Adrenal gland (tissue), 12 donors: ENCODE measurements around the gene CMTM3. TPM values are rescaled to one million over a fixed set of nuclear protein-coding genes. Genes with fewer than 3 reads are reported as not detected.
A peak's percentile ranks its signal among the peaks of the same experiment; 100 is the strongest.
"Not testable (repeated sequence)": the region's sequence is repeated elsewhere in the genome, so short reads cannot be mapped to it uniquely, and the experiment has no call there.

Experiments used
- DNase-seq, 7 donors: peaks; one replicate each; pipeline ENCODE4 v3.0.0-alpha.2; 2019 to 2020
- H3K27ac ChIP-seq, 5 donors: fragments of 200-600 bp; sonication (generic) in 4 of 5; 1 replicate in 3 of 5; 2 replicates in 2 of 5; pipeline versions ENCODE4 v1.5.1 to v1.8.0; 2016 to 2020; ENCODE audit warnings: mild to moderate bottlenecking in 1 of 5
- H3K27me3 ChIP-seq: fragments of 200-600 bp; 2 replicates; pipeline ENCODE4 v1.8.0; 2021
- H3K36me3 ChIP-seq, 2 donors: fragments of 200-600 bp; replicated peaks in 1 of 2; 1 replicate in 1 of 2; 2 replicates in 1 of 2; pipeline versions ENCODE4 v1.5.1 to v1.8.0; 2018 to 2022
- H3K4me1 ChIP-seq, 2 donors: fragments of 200-600 bp; replicated peaks in 1 of 2; 1 replicate in 1 of 2; 2 replicates in 1 of 2; pipeline versions ENCODE4 v1.5.1 to v1.8.0; 2018 to 2021
- H3K4me3 ChIP-seq, 4 donors: fragments of 200-600 bp; sonication (generic) in 3 of 4; one replicate each; pipeline ENCODE4 v1.5.1; 2016 to 2018
- H3K9me3 ChIP-seq, 3 donors: fragments of 200-600 bp; sonication (generic) in 1 of 3; replicated peaks in 1 of 3; 1 replicate in 2 of 3; 2 replicates in 1 of 3; pipeline versions ENCODE4 v1.5.1 to v1.8.0; 2016 to 2021
- CTCF ChIP-seq, 6 experiments: fragments of 450-650 bp in 4 of 6; fragments of 200-600 bp in 2 of 6; sonication (generic) in 1 of 6; IDR thresholded peaks; 1 replicate in 5 of 6; 2 replicates in 1 of 6; pipeline versions ENCODE4 v1.5.1 to v1.8.0; 2016 to 2021; ENCODE audit warnings: antibody characterized with exemption in 6 of 6, mild to moderate bottlenecking in 2 of 6, moderate library complexity in 1 of 6
- POLR2A ChIP-seq, 2 donors: fragments of 450-650 bp; IDR thresholded peaks; one replicate each; pipeline ENCODE4 v1.6.1; 2017; ENCODE audit warnings: antibody characterized with exemption in 2 of 2, mild to moderate bottlenecking in 2 of 2, moderate library complexity in 1 of 2
- WGBS, 4 donors: extraction: QIAGEN DNeasy Blood & Tissue Kit in 2 of 4; methylation state at CpG; one replicate each; pipeline versions ENCODE4 v1.1.5 to v1.1.7; 2013 to 2017; 5-methylcytosine and 5-hydroxymethylcytosine counted together
- intact Hi-C, 2 donors: fragments of 100-400 bp; cut with DNase I; formaldehyde crosslinking; loops; one replicate each; pipeline versions ENCODE4 v1.14.1 to v1.15.0; 2022 to 2023
- polyA plus RNA-seq, 3 donors: library from polyadenylated mRNA; stranded (reverse); fragments of 200-250 nt in 2 of 3; fragments of 350-450 nt in 1 of 3; fragmentation: Illumina TruSeq in 1 of 3; extraction: RNeasy Lipid Tissue Mini Kit (QIAGEN cat#74804) in 1 of 3; gene quantifications; one replicate each; pipeline ENCODE4 v1.2.3, GENCODE V29; 2013 to 2014
- total RNA-seq, 9 donors: library from RNA; depleted of rRNA in 4 of 9; stranded (reverse); fragments of >200 nt in 4 of 9; fragments of 120-200 nt in 1 of 9; fragmentation: NEBNext Ultra II Directional in 1 of 9; extraction: Animal tissue kit (Norgen Biotek cat#: 25700) in 1 of 9; gene quantifications; one replicate each; pipeline versions ENCODE4 v1.1.0 to v1.2.4, GENCODE V29; 2013 to 2023
- donor health status: healthy with polysubstance abuse.
- donor health status: Bipolar disorder and iron deficiency.
- donor health status: DM: yes; HTN: yes; CAD: no.
- donor health status: DM: no; HTN: no; CAD: no.
- donor health status: DM: no; HTN: no; CAD: no.
- donor health status: DM: yes; HTN: yes; CAD: no.

The CMTM3 gene
- total and polyA plus RNA-seq, 12 donors: 6.4 to 31.8 (median 24.6) TPM

GRCh38 chr16:66658143-66658859 lies 53.8 kb downstream of the CMTM3 start:
- Histone ChIP-seq H3K9me3 (no peaks in the 10 kb centered on the region), H3K27me3 (no peaks in the 10 kb centered on the region), H3K4me3 (no peak overlapping the region), H3K4me1 (peaks cover 0 to 30% of the 10 kb centered on the region in 2 donors), H3K27ac (no peak overlapping the region), H3K36me3 (no peaks in the 10 kb centered on the region)
- intact Hi-C loops: no loop called here
- DNase-seq: peak in 1 of 7 donors; percentile 33
- 72 to 76% (median 76%) methylated on average over 6 of the region's 6 CpGs for WGBS, 4 donors
- TF ChIP-seq POLR2A (IDR thresholded peaks at IDR 0.05) (no peak), CTCF (IDR thresholded peaks at IDR 0.05) (no peak)

- no peaks in the 10 kb centered on the region for H3K27me3 ChIP-seq
- H3K4me3 ChIP-seq: no peak overlapping the region
- H3K4me1 ChIP-seq: peaks cover 0 to 30% of the 10 kb centered on the region in 2 donors
- no peaks in the 10 kb centered on the region for H3K9me3 ChIP-seq
- 97 to 100% (median 98%) methylated on average over 2 to 5 of the region's 5 CpGs for WGBS, 4 donors
- no peak overlapping the region for H3K27ac ChIP-seq
- intact Hi-C loops: no loop called here
- TF ChIP-seq POLR2A (IDR thresholded peaks at IDR 0.05): no peak
- no peaks in the 10 kb centered on the region for H3K36me3 ChIP-seq
- DNase-seq: peak in 1 of 7 donors; percentile 44
These were observed 54.3 kb downstream of the CMTM3 start for GRCh38 chr16:66658860-66659190.

GRCh38 chr16:66660422-66661209 lies 56.1 kb downstream of the CMTM3 start:
- peak overlapping the region in 2 of 5 donors; percentile 59 to 64 for H3K27ac ChIP-seq
- no peaks in the 10 kb centered on the region for H3K27me3 ChIP-seq
- peak in 3 of 6 experiments; percentile 18 to 30 (median 29) for TF ChIP-seq CTCF (IDR thresholded peaks at IDR 0.05)
- no peak for TF ChIP-seq POLR2A (IDR thresholded peaks at IDR 0.05)
- H3K36me3 ChIP-seq: no peaks in the 10 kb centered on the region
- no peak overlapping the region for H3K4me3 ChIP-seq
- DNase-seq: peak; percentile 47 to 85 (median 68)
- WGBS, 4 donors: 9 to 53% (median 15%) methylated on average over 8 to 9 of the region's 9 CpGs
- peaks cover 0 to 30% of the 10 kb centered on the region in 2 donors for H3K4me1 ChIP-seq
- intact Hi-C loops: loop anchor here in 1 of 2 donors (5.0 kb wide), 1 partner anchor 37 kb away; the partner anchor contains the start of gene CMTM4
- no peaks in the 10 kb centered on the region for H3K9me3 ChIP-seq

GRCh38 chr16:66661210-66661560 lies 56.7 kb downstream of the CMTM3 start:
- Histone ChIP-seq H3K9me3 (no peaks in the 10 kb centered on the region), H3K36me3 (no peaks in the 10 kb centered on the region), H3K4me1 (peaks cover 0 to 30% of the 10 kb centered on the region in 2 donors), H3K27ac (peak overlapping the region in 2 of 5 donors; percentile 59 to 64), H3K4me3 (no peak overlapping the region), H3K27me3 (no peaks in the 10 kb centered on the region)
- TF ChIP-seq CTCF (IDR thresholded peaks at IDR 0.05) (no peak), POLR2A (IDR thresholded peaks at IDR 0.05) (no peak)
- WGBS, 4 donors: 73 to 82% (median 74%) methylated on average over 4 of the region's 4 CpGs
- no peak for DNase-seq
- intact Hi-C loops: loop anchor here in 1 of 2 donors (5.0 kb wide), 1 partner anchor 36 kb away; the partner anchor contains the start of gene CMTM4

- Histone ChIP-seq H3K4me1 (peaks cover 0 to 30% of the 10 kb centered on the region in 2 donors), H3K27ac (peak overlapping the region in 1 of 5 donors; percentile 64)
- not testable (repeated sequence) for H3K9me3 ChIP-seq, H3K27me3 ChIP-seq, H3K4me3 ChIP-seq, H3K36me3 ChIP-seq
- intact Hi-C loops: loop anchor here in 1 of 2 donors (5.0 kb wide), 1 partner anchor 35 kb away; the partner anchor contains the start of gene CMTM4
- WGBS, 4 donors: 64 to 78% (median 70%) methylated on average over 6 of the region's 6 CpGs
- DNase-seq: peak in 1 of 7 donors; percentile 21
These were observed 57.3 kb downstream of the CMTM3 start for GRCh38 chr16:66661671-66662346.
